Measurements from ENCODE around the gene NPHP4.

NPHP4 gene

GRCh38 chr1:5849550-5849949, 142.7 kb downstream of the NPHP4 start:
- no peak for TF ChIP-seq CTCF (IDR thresholded peaks at IDR 0.05; ENCODE audit: insufficient read depth, missing control alignments)
- FAIRE-seq = no peak
- no peak for DNase-seq (ENCODE audit: insufficient read length, low spot score)

GRCh38 chr1:5847013-5847659, 145.1 kb downstream of the NPHP4 start:
- TF ChIP-seq CTCF (IDR thresholded peaks at IDR 0.05; ENCODE audit: insufficient read depth, missing control alignments) = no peak

GRCh38 chr1:5845376-5845775, 146.8 kb downstream of the NPHP4 start:
- FAIRE-seq (no peak), DNase-seq (ENCODE audit: insufficient read length, low spot score) (no peak)
- no peak for TF ChIP-seq CTCF (IDR thresholded peaks at IDR 0.05; ENCODE audit: insufficient read depth, missing control alignments)

More at GRCh38 chr1:5847013-5847659, 145.1 kb downstream of the NPHP4 start:
- FAIRE-seq = no peak
- no peak for DNase-seq (ENCODE audit: insufficient read length, low spot score)

- no peak for DNase-seq (ENCODE audit: insufficient read length, low spot score)
- no peak for FAIRE-seq
- TF ChIP-seq CTCF (IDR thresholded peaks at IDR 0.05; ENCODE audit: insufficient read depth, missing control alignments) = no peak
Measured at GRCh38 chr1:5844442-5844841, 147.8 kb downstream of the NPHP4 start.

GRCh38 chr1:5843521-5844096, 148.6 kb downstream of the NPHP4 start:
- FAIRE-seq = no peak
- peak; percentile 32 for DNase-seq (ENCODE audit: insufficient read length, low spot score)
- TF ChIP-seq CTCF (IDR thresholded peaks at IDR 0.05; ENCODE audit: insufficient read depth, missing control alignments) = no peak

- FAIRE-seq (no peak), DNase-seq (ENCODE audit: insufficient read length, low spot score) (no peak)
- no peak for TF ChIP-seq CTCF (IDR thresholded peaks at IDR 0.05; ENCODE audit: insufficient read depth, missing control alignments)
Measured at GRCh38 chr1:5842679-5843078, 149.5 kb downstream of the NPHP4 start.

- no peak for DNase-seq (ENCODE audit: insufficient read length, low spot score)
- TF ChIP-seq CTCF (IDR thresholded peaks at IDR 0.05; ENCODE audit: insufficient read depth, missing control alignments) = no peak
- no peak for FAIRE-seq
Measured at GRCh38 chr1:5840551-5841001, 151.6 kb downstream of the NPHP4 start.

All from D721Med (cell line).